RWPE2 (cell line): ENCODE data around the gene KCNMB2.
A peak's percentile ranks its signal among the peaks of the same experiment; 100 is the strongest.

ENCODE experiments used
- ATAC-seq: fragments of 200-7000 bp; cut with Tn5 transposase; 3 replicates; pipeline ENCODE4 v1.9.1; 2021; ENCODE audit warnings: low read depth
- DNase-seq: peaks from one replicate; pipeline ENCODE4 v3.0.0-alpha.2; 2020; ENCODE audit warnings: low spot score
- H3K27ac ChIP-seq: fragments of 450-650 bp; 2 replicates; pipeline ENCODE4 v1.5.1; 2017; ENCODE audit warnings: mild to moderate bottlenecking; ENCODE audit not compliant: poor library complexity, severe bottlenecking
- H3K27me3 ChIP-seq: fragments of 250-450 bp; sonication (Bioruptor Pico); 2 replicates; pipeline ENCODE4 v1.5.1; 2021; ENCODE audit warnings: mild to moderate bottlenecking, moderate library complexity; ENCODE audit not compliant: insufficient read depth, poor library complexity, severe bottlenecking
- H3K36me3 ChIP-seq: fragments of 250-450 bp; sonication (Bioruptor Pico); 2 replicates; pipeline ENCODE4 v1.5.1; 2020; ENCODE audit warnings: low read depth, mild to moderate bottlenecking, moderate library complexity
- H3K4me1 ChIP-seq: fragments of 250-450 bp; sonication (Bioruptor Pico); 2 replicates; pipeline ENCODE4 v1.5.1; 2021; ENCODE audit warnings: mild to moderate bottlenecking, moderate library complexity; ENCODE audit not compliant: insufficient read depth, poor library complexity, severe bottlenecking
- H3K4me3 ChIP-seq: fragments of 250-450 bp; sonication (Bioruptor Pico); 2 replicates; pipeline ENCODE4 v1.5.1; 2021; ENCODE audit warnings: mild to moderate bottlenecking, moderate library complexity; ENCODE audit not compliant: severe bottlenecking
- H3K9me3 ChIP-seq: fragments of 250-450 bp; sonication (Bioruptor Pico); 2 replicates; pipeline ENCODE4 v1.5.1; 2021; ENCODE audit warnings: mild to moderate bottlenecking, moderate library complexity; ENCODE audit not compliant: severe bottlenecking
- TF ChIP-seq, protein P1 (sequence below): fragments of 450-650 bp; IDR thresholded peaks from one replicate; pipeline ENCODE4 v1.5.1; 2017; ENCODE audit warnings: mild to moderate bottlenecking, moderate library complexity; ENCODE audit not compliant: poor library complexity, severe bottlenecking

The KCNMB2 gene

DNA sequence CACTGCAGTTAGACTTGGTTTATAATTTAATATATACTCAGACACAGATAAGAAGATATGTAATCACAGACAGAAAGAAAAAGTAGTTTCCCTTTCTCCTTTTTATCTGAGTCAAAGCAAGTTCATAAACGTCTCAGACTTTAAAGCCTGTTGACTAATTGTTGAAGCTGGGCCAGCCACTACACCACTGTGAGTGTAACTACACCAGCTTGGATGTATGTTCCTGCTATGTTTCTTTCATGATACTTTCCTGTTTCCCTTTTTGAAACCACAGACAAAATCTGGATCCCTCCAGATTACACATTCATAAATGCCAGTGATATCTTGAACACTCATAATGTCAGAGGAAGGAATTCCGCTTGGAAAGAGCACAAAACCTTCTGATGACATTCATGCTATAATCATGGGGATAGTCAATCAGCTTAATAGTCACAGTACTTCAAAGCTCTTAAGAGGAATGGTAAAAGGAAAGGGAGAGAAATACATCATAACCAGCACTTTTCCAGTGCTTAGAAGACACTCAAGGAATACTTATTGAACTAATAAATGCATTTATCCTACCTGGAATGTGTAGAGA is 32.0 kb downstream of the KCNMB2 start:
- Histone ChIP-seq H3K27me3 (no peaks in the 10 kb centered on the region), H3K4me1 (no peaks in the 10 kb centered on the region), H3K36me3 (no peaks in the 10 kb centered on the region), H3K4me3 (no peak overlapping the region), H3K9me3 (no peaks in the 10 kb centered on the region), H3K27ac (no peak overlapping the region)
- ATAC-seq, result no peak
- no peak for DNase-seq
- TF ChIP-seq, protein P1, sequence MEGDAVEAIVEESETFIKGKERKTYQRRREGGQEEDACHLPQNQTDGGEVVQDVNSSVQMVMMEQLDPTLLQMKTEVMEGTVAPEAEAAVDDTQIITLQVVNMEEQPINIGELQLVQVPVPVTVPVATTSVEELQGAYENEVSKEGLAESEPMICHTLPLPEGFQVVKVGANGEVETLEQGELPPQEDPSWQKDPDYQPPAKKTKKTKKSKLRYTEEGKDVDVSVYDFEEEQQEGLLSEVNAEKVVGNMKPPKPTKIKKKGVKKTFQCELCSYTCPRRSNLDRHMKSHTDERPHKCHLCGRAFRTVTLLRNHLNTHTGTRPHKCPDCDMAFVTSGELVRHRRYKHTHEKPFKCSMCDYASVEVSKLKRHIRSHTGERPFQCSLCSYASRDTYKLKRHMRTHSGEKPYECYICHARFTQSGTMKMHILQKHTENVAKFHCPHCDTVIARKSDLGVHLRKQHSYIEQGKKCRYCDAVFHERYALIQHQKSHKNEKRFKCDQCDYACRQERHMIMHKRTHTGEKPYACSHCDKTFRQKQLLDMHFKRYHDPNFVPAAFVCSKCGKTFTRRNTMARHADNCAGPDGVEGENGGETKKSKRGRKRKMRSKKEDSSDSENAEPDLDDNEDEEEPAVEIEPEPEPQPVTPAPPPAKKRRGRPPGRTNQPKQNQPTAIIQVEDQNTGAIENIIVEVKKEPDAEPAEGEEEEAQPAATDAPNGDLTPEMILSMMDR, result no peak

- Histone ChIP-seq H3K27me3 (no peaks in the 10 kb centered on the region), H3K27ac (no peak overlapping the region), H3K4me3 (no peak overlapping the region), H3K36me3 (no peaks in the 10 kb centered on the region), H3K9me3 (no peaks in the 10 kb centered on the region), H3K4me1 (no peaks in the 10 kb centered on the region)
- TF ChIP-seq, protein P1, result no peak
- DNase-seq (no peak), ATAC-seq (no peak)
Measured at GRCh38 chr3:178568911-178569310, 32.7 kb downstream of the KCNMB2 start.

GRCh38 chr3:178569826-178570225 is 33.6 kb downstream of the KCNMB2 start:
- no peaks in the 10 kb centered on the region for H3K27me3 ChIP-seq
- ATAC-seq, result no peak
- no peak overlapping the region for H3K4me3 ChIP-seq
- H3K27ac ChIP-seq, result no peak overlapping the region
- no peaks in the 10 kb centered on the region for H3K9me3 ChIP-seq
- no peak for DNase-seq
- TF ChIP-seq, protein P1, result no peak
- no peaks in the 10 kb centered on the region for H3K36me3 ChIP-seq
- H3K4me1 ChIP-seq, result no peaks in the 10 kb centered on the region

GRCh38 chr3:178583963-178584575 is 47.8 kb downstream of the KCNMB2 start:
- no peaks in the 10 kb centered on the region for H3K36me3 ChIP-seq
- no peaks in the 10 kb centered on the region for H3K4me1 ChIP-seq
- H3K4me3 ChIP-seq, result no peak overlapping the region
- no peaks in the 10 kb centered on the region for H3K9me3 ChIP-seq
- TF ChIP-seq, protein P1, result no peak
- peak; percentile 41; the same call in 1 of the 3 replicates for ATAC-seq
- DNase-seq, result no peak
- H3K27ac ChIP-seq, result no peak overlapping the region
- H3K27me3 ChIP-seq, result no peaks in the 10 kb centered on the region

DNA sequence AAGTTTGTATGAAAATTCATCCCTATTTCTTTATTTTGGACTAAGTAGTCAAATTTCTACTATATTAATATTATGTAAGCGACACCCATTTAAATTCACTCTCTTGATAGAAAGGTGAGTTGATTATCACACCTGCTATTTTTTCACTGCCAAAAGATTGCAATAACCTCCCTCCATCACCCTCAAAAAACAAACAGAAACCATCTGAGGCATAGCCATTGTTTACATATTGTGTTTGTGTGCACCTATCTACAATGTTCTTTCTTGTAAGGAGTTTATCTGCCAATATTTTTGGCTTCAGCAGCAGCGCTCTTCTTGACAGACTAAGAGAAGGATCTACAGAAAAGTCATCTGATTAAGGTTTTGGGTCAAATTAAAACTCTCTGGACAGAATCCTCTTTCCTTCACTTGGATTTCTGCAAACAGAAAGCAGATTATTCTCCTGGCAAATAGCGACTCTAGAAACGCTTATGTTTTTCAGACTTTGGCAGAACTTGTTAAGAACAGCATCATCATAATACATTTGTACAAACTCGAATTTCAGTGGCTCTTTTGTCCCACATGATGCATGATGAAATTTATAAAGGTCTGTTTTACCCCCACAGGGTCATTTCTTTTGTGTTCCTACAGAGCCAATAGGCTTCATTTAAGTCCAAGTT is 48.6 kb downstream of the KCNMB2 start:
- no peak overlapping the region for H3K27ac ChIP-seq
- no peaks in the 10 kb centered on the region for H3K27me3 ChIP-seq
- H3K4me1 ChIP-seq, result no peaks in the 10 kb centered on the region
- H3K9me3 ChIP-seq, result no peaks in the 10 kb centered on the region
- H3K36me3 ChIP-seq, result no peaks in the 10 kb centered on the region
- TF ChIP-seq, protein P1, result no peak
- DNase-seq, result no peak
- no peak for ATAC-seq
- no peak overlapping the region for H3K4me3 ChIP-seq
